ENCODE measurements around the gene ACADVL. TPM values are rescaled to one million over a fixed set of nuclear protein-coding genes. Genes with fewer than 3 reads are reported as not detected.

Gene ACADVL
- total RNA-seq, 1 donor from 2014 or later: 119 TPM

Small RNA genes within 50 kb of the gene (small RNA-seq; reads per million reads assigned to genes)
- not detected for gene AC120057.4
- gene MIR324: 52.2 reads per million, percentile 95 among the genes with 10 or more reads in this experiment
- not detected for gene RF00019

Other genes starting within 250 kb of the ACADVL start
- gene ALOX12, start 223.9 kb upstream of the ACADVL start, total RNA-seq: not detected
- gene RNASEK, start 207.3 kb upstream of the ACADVL start, total RNA-seq: 20.9 TPM
- 13.0 TPM for gene BCL6B, start 196.9 kb upstream of the ACADVL start, total RNA-seq
- under 0.01 TPM for gene SLC16A13, start 183.9 kb upstream of the ACADVL start, total RNA-seq
- not detected for gene SLC16A11, start 175.8 kb upstream of the ACADVL start, total RNA-seq
- gene CLEC10A, start 139.7 kb upstream of the ACADVL start, total RNA-seq: 1.6 TPM
- not detected for gene ASGR2, start 105.1 kb upstream of the ACADVL start, total RNA-seq
- gene ASGR1, start 40.6 kb upstream of the ACADVL start, total RNA-seq: 1.0 TPM
- gene DLG4, start 102 bp upstream of the ACADVL start, total RNA-seq: 7.3 TPM
- 63.2 TPM for gene DVL2, start 14.6 kb downstream of the ACADVL start, total RNA-seq
- 30.3 TPM for gene PHF23, start 19.5 kb downstream of the ACADVL start, total RNA-seq
- 259 TPM for gene GABARAP, start 22.5 kb downstream of the ACADVL start, total RNA-seq
- 39.7 TPM for gene CTDNEP1, start 31.8 kb downstream of the ACADVL start, total RNA-seq
- gene ELP5, start 32.3 kb downstream of the ACADVL start, total RNA-seq: 28.2 TPM
- not detected for gene CLDN7, start 42.5 kb downstream of the ACADVL start, total RNA-seq
- 34.4 TPM for gene SLC2A4, start 61.8 kb downstream of the ACADVL start, total RNA-seq
- 0.52 TPM for gene YBX2, start 74.7 kb downstream of the ACADVL start, total RNA-seq
- gene EIF5A, start 87.7 kb downstream of the ACADVL start, total RNA-seq: 185 TPM
- 24.5 TPM for gene GPS2, start 95.4 kb downstream of the ACADVL start, total RNA-seq
- gene NEURL4, start 109.4 kb downstream of the ACADVL start, total RNA-seq: 19.8 TPM
- 2.1 TPM for gene ACAP1, start 116.6 kb downstream of the ACADVL start, total RNA-seq
- 4.2 TPM for gene KCTD11, start 132.2 kb downstream of the ACADVL start, total RNA-seq
- gene TMEM95, start 135.2 kb downstream of the ACADVL start, total RNA-seq: not detected
- not detected for gene TNK1, start 161.2 kb downstream of the ACADVL start, total RNA-seq
- gene PLSCR3, start 174.6 kb downstream of the ACADVL start, total RNA-seq: 10.4 TPM
- gene TMEM256, start 184.2 kb downstream of the ACADVL start, total RNA-seq: 149 TPM
- 3.1 TPM for gene NLGN2, start 187.9 kb downstream of the ACADVL start, total RNA-seq
- not detected for gene SPEM1, start 200.4 kb downstream of the ACADVL start, total RNA-seq
- gene SPEM2, start 205.7 kb downstream of the ACADVL start, total RNA-seq: not detected
- not detected for gene SPEM3, start 208.9 kb downstream of the ACADVL start, total RNA-seq
- gene TMEM102, start 215.5 kb downstream of the ACADVL start, total RNA-seq: 0.52 TPM
- 1.0 TPM for gene FGF11, start 219.6 kb downstream of the ACADVL start, total RNA-seq
- gene CHRNB1, start 225.1 kb downstream of the ACADVL start, total RNA-seq: 31.3 TPM